ENCODE data around the gene MRPS7. TPM values are rescaled to one million over a fixed set of nuclear protein-coding genes. Genes with fewer than 3 reads are reported as not detected.

The MRPS7 gene
- polyA plus RNA-seq, 1 experiment, result 69.1 TPM

GRCh38 chr17:75239778-75240393, 21.8 kb upstream of the MRPS7 start:
- ChIA-PET POLR2A (no interaction called here), CTCF (interaction anchor here (0.5 to 4.9 kb wide), 15 partner anchors 10 to 278 kb away, joined by 3 to 50 read pairs (median 4); partner anchors contain the start of genes GGA3 and SLC25A19)
- peaks cover 44% of the 10 kb centered on the region for H3K36me3 ChIP-seq (ENCODE audit: control insufficient read depth, insufficient read depth, low read length)
- TF ChIP-seq, protein P1, sequence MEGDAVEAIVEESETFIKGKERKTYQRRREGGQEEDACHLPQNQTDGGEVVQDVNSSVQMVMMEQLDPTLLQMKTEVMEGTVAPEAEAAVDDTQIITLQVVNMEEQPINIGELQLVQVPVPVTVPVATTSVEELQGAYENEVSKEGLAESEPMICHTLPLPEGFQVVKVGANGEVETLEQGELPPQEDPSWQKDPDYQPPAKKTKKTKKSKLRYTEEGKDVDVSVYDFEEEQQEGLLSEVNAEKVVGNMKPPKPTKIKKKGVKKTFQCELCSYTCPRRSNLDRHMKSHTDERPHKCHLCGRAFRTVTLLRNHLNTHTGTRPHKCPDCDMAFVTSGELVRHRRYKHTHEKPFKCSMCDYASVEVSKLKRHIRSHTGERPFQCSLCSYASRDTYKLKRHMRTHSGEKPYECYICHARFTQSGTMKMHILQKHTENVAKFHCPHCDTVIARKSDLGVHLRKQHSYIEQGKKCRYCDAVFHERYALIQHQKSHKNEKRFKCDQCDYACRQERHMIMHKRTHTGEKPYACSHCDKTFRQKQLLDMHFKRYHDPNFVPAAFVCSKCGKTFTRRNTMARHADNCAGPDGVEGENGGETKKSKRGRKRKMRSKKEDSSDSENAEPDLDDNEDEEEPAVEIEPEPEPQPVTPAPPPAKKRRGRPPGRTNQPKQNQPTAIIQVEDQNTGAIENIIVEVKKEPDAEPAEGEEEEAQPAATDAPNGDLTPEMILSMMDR (IDR thresholded peaks at IDR 0.05; ENCODE audit: insufficient read depth, low read depth, low read length), result no peak
- no peak for DNase-seq (ENCODE audit: low read depth)
- H3K27me3 ChIP-seq (ENCODE audit: control insufficient read depth, insufficient read depth, low read length), result no peaks in the 10 kb centered on the region
- no peak overlapping the region for H3K4me3 ChIP-seq (ENCODE audit: low read depth, low read length)

DNA sequence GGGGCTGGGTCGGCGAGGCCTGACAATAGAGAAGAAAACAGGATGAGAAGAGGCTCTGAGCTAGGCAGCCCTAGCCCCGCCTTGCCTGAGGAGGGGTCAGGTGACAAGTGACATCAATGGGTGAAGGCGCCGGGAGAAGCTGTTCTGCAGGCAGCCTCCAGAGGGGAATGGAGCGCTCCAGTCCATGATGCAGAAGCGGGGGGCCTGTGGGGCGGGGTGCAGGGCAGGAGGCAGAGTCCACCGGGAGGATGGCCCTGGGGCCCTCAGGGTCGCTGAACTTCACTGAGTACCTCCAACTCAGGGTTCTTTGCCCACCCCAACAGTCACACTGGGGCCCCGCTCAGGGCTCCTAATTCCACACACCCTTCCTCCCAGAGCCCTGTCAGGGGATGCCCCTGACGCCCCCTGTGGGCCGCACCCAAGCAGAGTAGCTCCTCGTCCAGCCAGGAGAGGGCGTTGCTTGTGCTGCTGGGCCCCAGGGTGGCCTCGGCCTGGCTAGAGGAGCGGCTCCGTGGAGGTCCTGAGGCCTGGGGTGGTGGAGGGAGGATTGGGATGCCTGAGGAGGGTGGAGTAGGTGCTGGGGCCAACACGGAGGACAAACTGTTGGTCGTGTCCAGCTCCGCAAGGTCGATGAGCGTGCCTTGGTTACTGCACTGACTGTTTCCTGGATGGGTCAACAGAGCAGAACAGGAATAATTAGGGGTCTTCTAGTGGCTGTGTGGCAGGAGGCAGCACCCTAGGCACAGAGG, 21.1 kb upstream of the MRPS7 start:
- no peaks in the 10 kb centered on the region for H3K27me3 ChIP-seq (ENCODE audit: control insufficient read depth, insufficient read depth, low read length)
- CTCF ChIA-PET, result interaction anchor here (0.7 to 4.9 kb wide), 14 partner anchors 9 to 172 kb away, joined by 3 to 50 read pairs (median 4); partner anchors contain the start of genes GGA3 and SLC25A19
- H3K4me3 ChIP-seq (ENCODE audit: low read depth, low read length), result no peak overlapping the region
- no peak for DNase-seq (ENCODE audit: low read depth)
- TF ChIP-seq, protein P1 (IDR thresholded peaks at IDR 0.05; ENCODE audit: insufficient read depth, low read depth, low read length), result peak; percentile 77
- POLR2A ChIA-PET, result no interaction called here
- H3K36me3 ChIP-seq (ENCODE audit: control insufficient read depth, insufficient read depth, low read length), result peaks cover 45% of the 10 kb centered on the region

GRCh38 chr17:75241143-75241430, 20.6 kb upstream of the MRPS7 start:
- CTCF ChIA-PET, result interaction anchor here (0.8 to 4.9 kb wide), 9 partner anchors 8 to 171 kb away, joined by 3 to 50 read pairs (median 4); partner anchors contain the start of gene GGA3
- Histone ChIP-seq H3K36me3 (ENCODE audit: control insufficient read depth, insufficient read depth, low read length) (peaks cover 49% of the 10 kb centered on the region), H3K4me3 (ENCODE audit: low read depth, low read length) (no peak overlapping the region), H3K27me3 (ENCODE audit: control insufficient read depth, insufficient read depth, low read length) (no peaks in the 10 kb centered on the region)
- POLR2A ChIA-PET, result no interaction called here
- TF ChIP-seq, protein P1 (IDR thresholded peaks at IDR 0.05; ENCODE audit: insufficient read depth, low read depth, low read length), result no peak
- no peak for DNase-seq (ENCODE audit: low read depth)

DNA sequence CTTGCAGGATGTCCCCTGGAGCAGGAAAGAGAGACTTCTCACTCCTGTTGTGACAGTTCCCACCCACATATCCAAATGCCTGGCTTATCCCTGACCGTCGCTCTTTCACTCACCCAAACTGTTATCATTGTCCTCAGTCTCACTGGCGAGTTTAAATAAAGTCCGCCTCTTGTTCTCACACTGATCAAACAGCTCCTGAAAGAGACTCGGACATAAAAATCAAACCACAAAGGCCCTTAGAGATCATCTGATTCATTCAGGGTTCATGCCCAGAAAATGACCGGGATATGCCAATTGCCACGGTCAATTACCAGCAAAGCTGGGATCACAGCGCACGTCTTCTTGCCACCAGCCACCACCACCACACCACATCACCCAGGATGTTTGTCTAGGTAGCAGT, 20.2 kb upstream of the MRPS7 start:
- ChIA-PET POLR2A (no interaction called here), CTCF (interaction anchor here (0.7 to 4.9 kb wide), 8 partner anchors 8 to 171 kb away, joined by 3 to 50 read pairs (median 4); partner anchors contain the start of genes GGA3 and MIF4GD)
- H3K36me3 ChIP-seq (ENCODE audit: control insufficient read depth, insufficient read depth, low read length), result peaks cover 54% of the 10 kb centered on the region
- no peak for DNase-seq (ENCODE audit: low read depth)
- no peaks in the 10 kb centered on the region for H3K27me3 ChIP-seq (ENCODE audit: control insufficient read depth, insufficient read depth, low read length)
- TF ChIP-seq, protein P1 (IDR thresholded peaks at IDR 0.05; ENCODE audit: insufficient read depth, low read depth, low read length), result no peak
- H3K4me3 ChIP-seq (ENCODE audit: low read depth, low read length), result no peak overlapping the region

GRCh38 chr17:75241996-75242460, 19.7 kb upstream of the MRPS7 start:
- H3K36me3 ChIP-seq (ENCODE audit: control insufficient read depth, insufficient read depth, low read length), result peaks cover 52% of the 10 kb centered on the region
- H3K27me3 ChIP-seq (ENCODE audit: control insufficient read depth, insufficient read depth, low read length), result no peaks in the 10 kb centered on the region
- TF ChIP-seq, protein P1 (IDR thresholded peaks at IDR 0.05; ENCODE audit: insufficient read depth, low read depth, low read length), result no peak
- ChIA-PET POLR2A (no interaction called here), CTCF (interaction anchor here (0.7 to 4.9 kb wide), 6 partner anchors 7 to 171 kb away, joined by 3 to 50 read pairs (median 3); partner anchors contain the start of gene MIF4GD)
- no peak for DNase-seq (ENCODE audit: low read depth)
- no peak overlapping the region for H3K4me3 ChIP-seq (ENCODE audit: low read depth, low read length)

All from BJ (cell line).